IPS DF 4.7 (cell line): ENCODE results near the gene MRPS34.

Source experiments
- DNase-seq: peaks from one replicate; pipeline ENCODE4 v3.0.0-alpha.2; 2013; ENCODE audit warnings: low spot score; ENCODE audit errors: extremely low read depth

Gene MRPS34

GRCh38 chr16:1782408-1783264 lies 9.7 kb upstream of the MRPS34 start, which contains the start of the genes NUBP2 and SPSB3:
TSS of gene NUBP2 (plus strand) at chr16:1782960. CDS start at chr16:1783021, 61 bp downstream.
TSS of gene SPSB3 (minus strand) at chr16:1782571. CDS start at chr16:1781483, 1,088 bp downstream.
- peak; percentile 100 for DNase-seq

DNA sequence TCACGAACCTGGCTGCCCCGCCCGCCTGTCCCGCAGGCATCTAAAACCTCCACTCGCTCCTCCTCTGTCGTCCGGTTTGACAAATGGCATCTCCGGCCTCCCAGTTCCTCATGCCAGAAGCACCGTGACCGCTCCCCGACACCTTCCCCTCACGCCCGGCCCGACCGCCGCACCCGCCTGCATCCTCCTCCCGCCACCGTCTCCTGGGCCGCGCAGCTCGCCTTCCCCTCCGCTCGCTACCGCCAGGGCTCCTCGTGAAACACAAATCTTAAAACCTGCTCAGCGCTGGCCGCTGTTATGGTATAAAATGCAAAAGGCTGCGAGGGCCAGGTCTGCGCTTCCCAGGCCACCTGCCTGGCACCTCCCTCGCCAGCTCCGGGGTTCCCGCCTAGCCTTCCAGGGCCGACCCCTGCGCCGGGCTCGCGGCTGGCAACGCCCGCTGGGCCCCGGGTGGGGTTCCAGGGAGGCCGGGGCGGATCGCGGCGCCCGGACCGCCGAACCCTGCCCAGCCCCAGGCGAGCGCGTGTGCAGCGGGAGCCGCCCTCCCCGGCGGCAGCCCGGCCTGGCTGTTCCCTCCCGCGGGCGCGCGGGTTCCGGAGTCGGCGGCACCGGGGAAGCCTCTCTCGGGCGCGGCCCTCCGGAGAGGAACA lies 8.9 kb upstream of the MRPS34 start:
- no peak for DNase-seq

DNA sequence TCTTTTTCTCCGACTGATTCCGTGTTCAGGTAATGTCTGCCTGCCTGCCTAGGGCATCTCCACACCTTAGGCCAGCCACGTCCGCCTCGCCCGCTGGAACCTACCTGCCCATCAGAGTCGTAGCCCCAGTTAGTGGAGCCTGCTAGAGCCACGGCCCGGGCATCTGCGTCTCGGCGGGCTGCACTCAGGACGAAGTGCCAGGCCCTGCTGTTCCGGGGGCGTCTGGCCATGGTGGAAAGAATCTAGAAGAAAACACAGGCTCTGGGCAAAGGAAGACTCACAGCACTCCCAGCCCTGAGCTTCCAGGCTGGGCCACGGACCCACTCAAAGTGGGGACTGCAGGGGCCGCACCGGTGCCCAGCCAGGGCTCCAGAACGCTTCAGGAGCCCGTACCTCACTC lies 8.3 kb upstream of the MRPS34 start:
- no peak for DNase-seq

GRCh38 chr16:1780677-1781072 lies 7.7 kb upstream of the MRPS34 start:
- DNase-seq: no peak

GRCh38 chr16:1779741-1780676 lies 7.1 kb upstream of the MRPS34 start:
- no peak for DNase-seq

- DNase-seq: no peak
Measured at GRCh38 chr16:1779234-1779701, 6.3 kb upstream of the MRPS34 start.

- no peak for DNase-seq
Measured at GRCh38 chr16:1778200-1779179, 5.6 kb upstream of the MRPS34 start.

GRCh38 chr16:1777375-1778199 lies 4.7 kb upstream of the MRPS34 start:
- no peak for DNase-seq

- no peak for DNase-seq
Measured at GRCh38 chr16:1776991-1777374, 4.0 kb upstream of the MRPS34 start.

GRCh38 chr16:1776672-1776955 lies 3.7 kb upstream of the MRPS34 start:
- DNase-seq: no peak

DNA sequence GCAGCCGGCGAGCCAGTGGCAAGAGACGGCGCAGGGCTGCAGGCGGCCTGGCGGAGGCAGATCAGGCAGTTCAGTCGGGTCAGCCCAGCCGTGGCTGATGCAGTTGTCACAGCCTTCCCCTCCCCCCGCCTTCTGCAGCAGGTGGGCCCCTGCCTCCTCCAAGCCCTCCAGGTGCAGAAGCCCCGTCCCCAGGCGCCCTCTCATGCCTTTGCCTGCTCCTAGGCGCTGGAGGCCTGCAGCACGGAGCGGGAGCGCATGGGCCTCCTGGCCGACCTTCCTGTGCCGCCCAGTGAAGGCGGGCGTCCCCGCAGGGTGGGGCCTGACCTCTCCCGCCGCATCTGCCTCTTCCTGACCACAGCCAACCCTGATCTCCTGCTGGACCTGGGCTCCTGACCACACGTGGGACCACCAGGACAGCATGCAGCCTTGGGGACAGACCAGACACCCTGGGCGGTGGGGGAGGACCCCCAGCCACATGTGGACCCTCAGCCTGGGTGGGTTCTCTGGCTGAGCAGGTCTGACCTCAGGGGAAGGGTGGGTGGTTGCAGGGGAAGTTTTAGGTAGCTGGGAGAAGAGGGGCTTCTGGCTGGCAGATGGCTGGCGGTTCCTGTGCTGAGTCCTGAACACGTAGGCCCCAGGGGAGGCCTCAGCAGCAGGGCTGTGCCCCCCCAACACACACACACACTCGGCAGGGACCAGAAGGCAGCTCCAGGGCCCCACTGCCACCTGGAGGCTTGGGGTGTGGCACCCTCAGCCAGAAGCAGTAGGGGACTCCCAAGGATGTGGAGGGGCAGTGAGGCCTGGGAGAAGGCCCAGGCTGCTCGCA lies 3.1 kb upstream of the MRPS34 start:
- DNase-seq: no peak

- DNase-seq: no peak
Measured at GRCh38 chr16:1775006-1775845, 2.3 kb upstream of the MRPS34 start.

- no peak for DNase-seq
Measured at GRCh38 chr16:1774448-1774780, 1.5 kb upstream of the MRPS34 start.

GRCh38 chr16:1773703-1774447 lies 941 bp upstream of the MRPS34 start:
- no peak for DNase-seq

GRCh38 chr16:1772362-1772907 lies 499 bp downstream of the MRPS34 start, which contains the start of gene EME2:
TSS of gene EME2 (plus strand) at chr16:1772810. CDS start at chr16:1773228, 418 bp downstream.
- no peak for DNase-seq

GRCh38 chr16:1771864-1772361 lies 1.0 kb downstream of the MRPS34 start:
- DNase-seq: no peak
